Epithelial cell of prostate (primary cell): ENCODE data around the gene PNMA1.

ENCODE experiments used
- DNase-seq: peaks from one replicate; pipeline ENCODE4 v3.0.0-alpha.2; 2011; ENCODE audit warnings: low read depth, low spot score
- H3K27ac ChIP-seq: fragments of 450-650 bp; 2 replicates; pipeline ENCODE4 v1.5.1; 2017; ENCODE audit warnings: mild to moderate bottlenecking

PNMA1 gene, protein sequence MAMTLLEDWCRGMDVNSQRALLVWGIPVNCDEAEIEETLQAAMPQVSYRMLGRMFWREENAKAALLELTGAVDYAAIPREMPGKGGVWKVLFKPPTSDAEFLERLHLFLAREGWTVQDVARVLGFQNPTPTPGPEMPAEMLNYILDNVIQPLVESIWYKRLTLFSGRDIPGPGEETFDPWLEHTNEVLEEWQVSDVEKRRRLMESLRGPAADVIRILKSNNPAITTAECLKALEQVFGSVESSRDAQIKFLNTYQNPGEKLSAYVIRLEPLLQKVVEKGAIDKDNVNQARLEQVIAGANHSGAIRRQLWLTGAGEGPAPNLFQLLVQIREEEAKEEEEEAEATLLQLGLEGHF

DNA sequence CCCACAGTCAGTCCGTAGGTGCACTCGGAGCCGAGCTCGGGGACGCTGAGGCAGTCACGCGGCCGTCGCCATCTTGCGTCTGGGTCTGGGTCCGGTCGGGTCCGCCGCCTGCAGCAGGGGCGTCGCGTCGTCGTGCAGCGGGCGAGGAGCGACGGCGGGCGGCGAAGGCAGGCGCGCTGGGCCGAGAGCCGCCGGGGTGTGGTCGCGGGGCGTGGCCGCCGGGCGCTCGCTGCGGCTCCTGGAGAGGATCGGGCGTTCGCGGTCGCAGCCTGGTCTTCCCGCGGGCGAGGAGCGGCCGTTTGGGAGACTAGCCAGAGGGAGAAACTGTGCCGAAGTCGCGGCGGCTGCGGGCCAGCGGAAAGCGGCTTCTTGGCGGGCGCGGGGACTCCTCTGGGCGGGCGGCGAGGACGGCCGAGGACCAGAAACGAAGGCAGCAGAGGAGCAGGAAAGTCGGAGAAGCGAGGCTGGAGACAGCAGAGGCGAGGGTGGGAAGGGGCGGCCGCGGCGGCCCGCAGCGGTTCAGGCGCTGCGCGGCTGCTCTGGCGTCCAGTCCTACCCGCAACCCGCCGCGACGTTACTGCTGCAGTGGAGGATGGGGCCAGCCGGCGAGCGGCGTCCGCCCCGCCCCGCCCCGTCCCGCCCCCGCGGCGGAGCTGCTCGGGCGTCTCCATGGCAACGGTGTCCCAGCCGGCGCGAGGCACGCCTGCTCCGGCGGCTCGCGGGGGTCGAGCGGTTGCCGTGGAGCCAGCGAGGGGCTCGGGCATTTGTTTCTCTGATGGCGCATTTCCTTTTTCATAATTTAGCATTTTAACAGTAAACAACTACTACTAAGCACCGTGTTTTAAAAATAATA lies at the start of gene PNMA1:
Gene PNMA1, minus strand, starts transcription at position 582 of the 853 bp plus-strand sequence. CDS start 745 bp downstream, outside the sequence.
- peak within 1 kb of the TSS; percentile 77 for H3K27ac ChIP-seq
- DNase-seq, result no peak

DNA sequence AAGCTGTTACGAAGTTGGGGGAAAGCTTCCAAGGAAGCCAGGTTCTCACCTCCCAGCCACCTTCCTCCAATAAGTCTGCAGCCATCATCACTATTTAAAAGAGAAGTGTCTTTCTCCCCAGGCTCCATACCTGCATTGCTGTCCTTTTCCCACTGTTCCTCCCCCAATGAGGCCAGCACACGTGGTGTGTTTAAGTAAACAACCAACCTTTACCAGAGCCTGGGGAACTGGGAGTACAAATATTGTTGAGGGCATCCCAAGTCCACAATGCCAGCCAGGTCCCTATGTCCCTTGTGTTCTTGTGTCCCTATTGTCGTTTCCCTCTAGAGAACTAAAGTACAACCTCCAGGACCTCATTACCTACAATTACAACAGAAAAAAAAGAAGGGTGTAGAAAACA lies 49.2 kb upstream of the PNMA1 start:
- no peak for DNase-seq
- H3K27ac ChIP-seq, result no peak overlapping the region

DNA sequence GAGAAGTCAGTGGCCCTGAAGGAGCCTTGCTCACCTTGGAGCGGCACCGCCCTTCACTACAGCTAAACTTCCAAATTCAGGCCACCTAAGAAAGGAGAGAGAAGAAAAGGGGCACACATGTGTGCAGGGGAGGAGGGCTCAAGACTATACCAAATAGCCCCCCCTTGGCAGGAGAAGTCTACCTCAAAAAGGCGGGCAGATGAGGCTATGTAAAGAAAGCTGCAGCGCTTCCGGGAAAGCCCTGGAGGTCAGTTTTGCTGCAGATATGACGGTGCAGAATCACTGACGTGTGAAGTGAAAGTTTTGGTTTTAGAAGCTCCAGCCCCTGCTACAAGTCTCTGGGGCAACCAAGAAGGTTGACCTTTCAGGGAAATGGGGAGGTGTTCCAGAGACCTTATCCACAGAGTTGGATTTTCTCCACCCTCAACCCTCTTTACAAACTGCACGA lies 48.2 kb upstream of the PNMA1 start:
- H3K27ac ChIP-seq, result no peak overlapping the region
- no peak for DNase-seq

DNA sequence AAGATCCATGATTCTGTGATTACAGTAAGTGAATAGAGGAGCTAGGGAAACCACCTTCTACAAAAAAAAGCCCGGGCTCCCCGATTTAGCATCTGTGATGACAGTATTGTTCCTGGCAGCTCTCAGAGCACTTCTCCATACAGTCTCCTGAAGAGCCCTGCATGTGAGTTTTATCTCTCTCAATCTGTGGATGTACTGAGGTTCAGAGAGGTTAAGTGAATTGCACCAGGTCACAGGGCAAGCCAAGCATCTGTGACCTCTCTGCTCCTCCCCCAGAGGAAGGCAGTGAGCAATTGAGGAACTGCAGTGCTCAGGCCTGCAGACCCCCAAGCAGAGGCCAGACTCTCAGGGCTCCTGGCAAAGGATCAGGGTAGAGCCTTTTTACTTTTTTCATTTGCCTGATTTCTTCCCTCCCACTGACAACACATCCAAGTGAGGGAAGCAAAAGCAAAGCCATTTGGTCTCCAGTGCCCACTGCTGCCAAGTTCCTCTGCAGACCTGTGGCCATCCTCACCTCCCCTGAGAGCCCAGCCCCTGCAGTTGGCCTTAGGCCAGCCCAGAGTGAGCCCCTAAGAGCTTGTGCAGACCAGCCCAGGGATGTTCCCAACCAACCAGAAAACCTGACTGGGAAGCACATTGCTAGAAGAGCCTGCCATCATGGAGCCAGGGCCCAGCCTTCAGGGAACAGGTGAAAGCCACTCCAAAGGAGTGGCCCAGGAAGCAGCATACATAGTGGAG lies 47.6 kb upstream of the PNMA1 start:
- no peak for DNase-seq
- no peak overlapping the region for H3K27ac ChIP-seq

DNA sequence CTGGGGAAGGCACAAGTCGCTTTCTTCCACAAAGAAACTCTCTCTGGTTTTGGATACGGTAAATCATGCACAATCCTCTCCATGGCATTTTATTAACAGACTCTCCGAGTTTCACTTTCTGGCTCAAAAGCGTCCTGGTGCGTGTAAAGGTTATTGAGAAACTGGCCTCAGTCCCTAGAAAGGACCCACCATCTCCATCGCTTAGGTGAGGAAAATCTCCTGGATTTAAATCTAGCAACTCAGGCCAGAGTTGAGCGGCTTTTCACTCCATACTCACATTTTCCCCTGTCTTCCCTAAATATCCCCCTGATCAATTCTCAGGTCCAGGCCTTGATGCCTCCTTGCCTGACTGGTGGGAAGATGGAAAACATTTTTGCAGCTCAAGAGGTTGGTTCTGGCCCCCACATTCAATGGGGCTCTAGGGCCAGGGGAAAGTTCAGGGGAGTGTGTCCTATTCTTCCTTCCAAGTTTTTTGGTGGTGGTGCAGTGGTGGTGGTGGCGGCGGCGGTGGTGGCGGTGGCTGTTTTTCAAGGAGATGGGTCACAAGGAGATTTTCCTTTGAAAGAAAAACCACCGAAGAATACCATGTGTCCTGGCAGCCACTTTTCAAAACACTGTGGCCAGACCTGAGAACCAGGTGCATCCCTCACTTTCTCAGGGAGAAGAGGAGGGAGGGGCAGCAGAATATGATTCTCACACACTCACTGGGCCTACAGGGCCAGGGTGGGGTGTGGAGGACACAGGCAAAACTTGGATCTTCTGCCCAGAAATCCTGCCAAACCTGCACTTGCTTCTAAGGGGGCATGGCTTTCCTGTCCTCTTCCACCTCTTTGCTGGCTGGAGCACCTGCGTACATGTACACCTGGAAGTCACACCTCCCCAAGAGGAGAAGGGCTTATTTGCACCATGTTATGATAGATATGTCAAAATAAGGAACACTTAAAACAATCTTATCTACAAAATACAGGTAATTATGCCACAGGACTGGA lies 46.7 kb upstream of the PNMA1 start:
- DNase-seq, result no peak
- H3K27ac ChIP-seq, result peak overlapping the region; percentile 89

DNA sequence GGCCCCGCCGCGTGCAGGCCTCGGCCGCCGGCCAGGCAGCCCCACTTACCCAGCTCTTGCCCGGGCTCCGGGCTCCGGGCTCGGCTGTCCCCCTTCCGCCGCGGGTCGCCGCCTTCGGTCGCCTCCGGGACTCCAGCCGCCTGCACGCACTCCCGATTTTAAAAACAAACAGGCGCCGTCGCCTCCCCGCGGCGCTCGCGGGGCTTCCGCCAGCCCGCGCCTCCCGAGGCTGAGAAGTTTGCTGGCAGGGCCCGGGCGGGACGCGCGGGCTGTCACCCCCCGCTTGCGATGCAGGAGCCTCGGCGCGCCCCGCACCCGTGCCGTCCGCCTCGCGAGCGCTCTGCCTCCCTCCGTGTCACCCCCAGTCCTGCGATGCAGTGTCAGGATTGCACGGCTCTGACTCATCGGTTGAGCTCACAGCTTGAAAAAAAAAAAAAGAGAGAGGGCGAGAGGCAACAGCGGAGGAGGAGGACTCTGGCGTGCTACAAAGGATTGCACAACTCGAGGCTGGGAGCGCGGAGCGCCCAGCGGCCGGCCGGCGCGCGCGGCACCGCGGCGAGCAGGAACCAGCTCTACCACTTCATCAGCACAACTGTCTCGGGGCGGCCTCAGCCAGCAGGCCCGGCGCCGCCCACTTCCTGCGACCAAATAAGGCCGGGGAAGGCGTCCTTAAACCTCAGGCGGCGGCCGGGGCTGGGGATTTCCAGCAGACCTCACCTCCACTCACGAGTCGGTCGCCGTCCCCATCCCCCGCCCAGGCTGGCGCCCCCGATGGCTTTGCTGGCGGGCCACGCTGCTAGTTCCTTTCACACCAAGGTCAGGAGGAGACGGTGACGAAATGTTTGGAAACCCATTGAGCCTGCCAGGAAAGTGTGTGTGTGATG lies 45.8 kb upstream of the PNMA1 start:
- peak overlapping the region; percentile 89 for H3K27ac ChIP-seq
- peak; percentile 94 for DNase-seq

DNA sequence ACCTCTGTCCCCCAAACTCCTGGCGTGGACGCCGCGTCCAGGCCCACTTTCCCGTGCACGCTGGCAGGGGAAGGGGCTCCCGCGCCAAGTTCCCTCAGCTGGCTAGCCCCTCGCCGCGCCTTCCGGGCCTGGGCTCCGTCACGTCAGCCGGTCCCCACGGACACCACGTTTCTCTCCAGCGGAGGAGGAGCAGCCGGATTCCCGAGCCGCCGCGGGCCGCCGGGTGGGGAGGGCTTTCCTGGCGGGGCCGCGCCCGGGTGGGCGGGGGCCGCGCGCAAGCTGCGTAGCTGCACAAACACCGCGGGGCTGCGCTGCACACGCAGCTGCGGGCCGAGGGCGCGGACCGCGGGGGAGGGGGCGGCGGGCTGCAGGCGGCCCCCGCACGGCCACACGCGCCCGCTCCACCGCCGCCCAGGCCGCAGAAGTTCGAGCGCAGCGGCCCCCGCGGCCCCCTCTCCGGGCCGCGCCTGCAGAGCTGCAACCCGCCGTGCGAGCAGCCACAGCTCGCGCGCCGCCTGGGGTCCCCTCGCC lies 45.1 kb upstream of the PNMA1 start:
- no peak for DNase-seq
- peak overlapping the region; percentile 89 for H3K27ac ChIP-seq

DNA sequence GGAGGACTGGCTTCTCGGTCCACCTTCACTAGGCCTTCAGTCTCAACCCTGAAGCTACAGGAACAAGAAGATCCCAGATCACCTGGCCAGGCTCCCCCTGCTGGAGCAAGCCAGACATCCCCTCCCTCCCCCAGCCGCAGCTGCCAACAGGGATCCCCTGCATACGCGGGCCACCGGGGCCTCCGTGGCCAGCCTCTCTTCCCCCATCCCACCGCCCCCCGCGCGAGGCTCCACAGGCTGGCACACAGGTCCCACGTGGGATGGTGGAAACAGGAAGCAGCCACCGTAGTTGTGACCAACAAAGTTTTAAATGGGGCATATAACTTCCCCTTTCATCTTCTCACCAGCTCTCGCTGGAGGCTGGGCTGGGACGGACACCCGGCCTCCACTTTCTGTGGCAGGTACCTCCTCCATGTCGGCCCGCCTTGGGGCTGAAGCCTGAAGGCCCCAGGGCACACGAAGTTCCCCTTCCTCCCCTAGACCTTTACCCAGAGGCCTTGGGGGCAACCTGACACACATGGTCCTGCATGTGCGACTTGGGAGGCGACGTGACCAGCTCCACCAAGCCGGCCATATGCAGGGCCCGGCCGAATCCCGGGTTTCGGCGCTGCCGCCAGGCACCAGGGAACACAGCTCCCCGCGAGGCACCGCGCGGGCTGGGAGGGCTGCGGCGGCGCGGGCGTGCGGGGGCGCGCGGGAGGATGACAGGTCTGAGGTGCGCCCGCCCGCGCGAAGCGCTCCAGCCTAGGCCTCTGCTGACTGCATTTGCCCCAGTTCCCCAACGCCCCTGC lies 44.4 kb upstream of the PNMA1 start:
- peak overlapping the region; percentile 89 for H3K27ac ChIP-seq
- no peak for DNase-seq

DNA sequence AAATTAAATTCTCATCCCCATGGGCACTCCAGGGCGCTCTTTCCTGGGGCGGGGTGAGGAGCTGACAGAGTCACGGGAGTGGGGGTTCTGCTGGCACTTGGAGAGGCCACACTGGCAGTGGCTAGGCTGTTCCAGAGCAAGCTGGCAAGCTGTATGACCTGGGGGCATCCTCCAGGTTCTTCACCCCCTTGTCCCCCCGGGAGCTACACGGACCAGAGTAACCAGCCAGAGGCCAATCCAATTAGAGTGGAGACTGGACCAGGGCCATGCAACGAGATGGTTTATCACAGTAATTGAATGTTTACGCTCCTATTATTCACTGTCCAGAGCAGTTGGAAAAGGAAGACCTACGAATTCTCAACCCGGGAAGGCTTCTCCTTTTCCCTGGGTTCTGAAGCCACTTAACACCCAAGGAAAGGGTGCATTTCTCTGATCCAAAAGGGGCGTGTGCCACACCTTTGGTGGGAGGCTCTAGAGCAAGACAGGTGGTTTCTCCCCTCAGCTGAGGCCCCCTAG lies 43.8 kb upstream of the PNMA1 start:
- H3K27ac ChIP-seq, result peak overlapping the region; percentile 89
- DNase-seq, result no peak

DNA sequence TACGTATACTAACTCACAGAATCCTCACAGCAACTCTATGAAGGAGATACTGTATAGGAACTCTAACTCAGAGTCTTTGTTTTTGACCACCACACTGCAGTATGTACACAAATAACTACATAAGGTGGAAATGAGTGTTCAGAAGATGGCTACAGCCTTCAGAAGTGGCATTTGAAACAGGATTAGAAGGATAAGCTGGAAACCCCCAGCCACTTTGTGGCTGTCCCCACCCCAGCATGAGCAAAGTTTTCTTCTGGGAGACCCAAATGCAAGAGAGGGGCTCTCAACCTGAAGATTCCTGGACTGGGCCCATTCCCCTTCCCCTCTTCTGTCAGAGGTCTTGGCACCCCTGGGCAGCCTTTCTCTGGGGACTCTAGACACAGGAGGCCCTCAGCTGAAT lies 43.2 kb upstream of the PNMA1 start:
- peak overlapping the region; percentile 89 for H3K27ac ChIP-seq
- no peak for DNase-seq

DNA sequence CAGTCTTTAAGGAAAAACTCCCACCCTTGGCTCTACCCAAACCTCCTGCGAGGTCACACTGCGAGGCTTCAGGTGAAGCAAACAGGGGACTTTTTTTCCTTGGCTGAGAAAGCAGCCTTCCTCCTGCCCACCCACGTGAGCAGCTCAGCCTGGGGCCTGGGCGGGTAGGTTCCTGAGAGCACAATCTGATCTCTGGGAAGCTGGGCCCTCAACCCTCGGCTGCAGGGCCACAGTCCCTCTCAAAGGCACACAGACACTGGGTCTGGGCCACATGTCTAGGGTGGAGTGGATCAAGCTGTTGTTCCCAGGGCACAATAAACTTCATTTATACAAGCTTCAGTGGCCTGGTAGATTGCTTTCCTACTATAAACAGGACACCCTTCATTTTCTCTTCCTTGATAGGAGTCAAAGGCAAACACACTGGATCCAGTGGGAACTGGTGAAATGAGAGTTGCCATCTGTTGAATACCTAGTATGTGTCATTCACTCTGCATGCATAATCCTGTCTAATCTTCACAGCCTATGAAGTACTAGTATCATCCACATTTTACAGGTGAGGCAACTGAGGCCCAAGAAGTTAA lies 41.3 kb upstream of the PNMA1 start:
- no peak for DNase-seq
- H3K27ac ChIP-seq, result peak overlapping the region; percentile 89

DNA sequence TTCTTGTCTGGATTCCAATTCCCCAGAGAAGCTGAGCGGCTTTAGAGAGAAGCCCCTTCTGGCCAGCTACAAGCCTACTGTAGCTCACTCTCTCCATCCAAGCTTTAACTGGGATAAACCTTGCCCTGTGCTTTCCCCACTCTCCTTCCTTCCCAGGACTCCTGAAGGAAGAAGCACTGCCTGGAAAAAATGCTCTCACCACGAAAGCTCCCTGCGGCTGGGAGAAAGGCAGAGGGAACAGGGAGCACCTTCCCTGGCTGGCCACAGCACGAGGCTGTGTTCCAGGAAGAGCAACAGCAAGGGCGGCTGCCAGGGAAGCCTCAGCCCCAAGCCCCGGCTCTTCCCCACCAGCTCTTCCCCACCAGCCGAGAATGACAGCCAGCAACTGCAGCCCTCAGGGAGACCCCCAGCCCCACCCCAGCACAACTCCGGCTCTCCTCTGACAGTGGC lies 40.8 kb upstream of the PNMA1 start:
- H3K27ac ChIP-seq, result peak overlapping the region; percentile 89
- no peak for DNase-seq

DNA sequence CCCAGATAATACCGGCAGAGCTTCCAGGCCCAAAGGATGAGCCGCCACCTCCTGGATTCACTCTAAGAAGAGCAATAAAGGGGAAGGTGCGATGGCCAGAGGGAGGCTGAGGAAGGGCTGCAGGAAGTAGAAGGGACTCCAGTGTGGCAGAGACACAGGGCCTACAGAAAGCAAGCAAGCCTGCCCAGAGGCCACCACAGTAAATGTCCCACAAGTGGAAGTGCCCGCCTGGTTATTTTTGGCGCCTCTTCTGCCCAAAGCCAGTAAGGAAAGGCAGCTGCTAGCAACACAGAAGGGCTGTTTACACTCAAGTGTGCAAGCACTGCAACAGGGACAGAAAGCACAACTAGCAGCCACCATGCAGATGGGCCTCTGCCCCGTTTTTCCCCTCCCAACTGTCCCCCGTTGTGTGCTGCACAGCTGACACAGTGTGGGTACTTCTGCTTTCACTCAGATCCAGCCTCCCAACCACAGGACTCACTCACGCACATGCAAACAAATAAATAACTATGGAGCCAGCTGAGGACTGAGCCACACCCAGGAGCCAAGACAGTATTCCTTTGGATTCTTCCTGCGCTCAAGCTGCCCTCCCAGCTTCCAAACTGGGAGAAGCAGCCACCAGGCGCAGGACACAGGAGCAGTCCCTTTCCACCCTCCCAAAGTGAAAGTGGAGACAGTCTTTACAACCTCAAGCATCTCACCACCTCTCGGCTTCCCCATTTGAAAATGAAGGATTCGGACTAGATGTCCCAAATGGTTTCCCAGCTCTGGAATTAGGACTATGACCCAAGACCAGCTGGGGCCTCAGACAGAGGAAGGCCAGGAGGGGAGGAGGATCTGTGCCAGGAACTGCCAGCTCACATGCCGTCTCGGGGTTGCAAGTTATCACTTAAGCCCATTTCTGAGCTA lies 40.0 kb upstream of the PNMA1 start:
- DNase-seq, result no peak
- H3K27ac ChIP-seq, result peak overlapping the region; percentile 89

DNA sequence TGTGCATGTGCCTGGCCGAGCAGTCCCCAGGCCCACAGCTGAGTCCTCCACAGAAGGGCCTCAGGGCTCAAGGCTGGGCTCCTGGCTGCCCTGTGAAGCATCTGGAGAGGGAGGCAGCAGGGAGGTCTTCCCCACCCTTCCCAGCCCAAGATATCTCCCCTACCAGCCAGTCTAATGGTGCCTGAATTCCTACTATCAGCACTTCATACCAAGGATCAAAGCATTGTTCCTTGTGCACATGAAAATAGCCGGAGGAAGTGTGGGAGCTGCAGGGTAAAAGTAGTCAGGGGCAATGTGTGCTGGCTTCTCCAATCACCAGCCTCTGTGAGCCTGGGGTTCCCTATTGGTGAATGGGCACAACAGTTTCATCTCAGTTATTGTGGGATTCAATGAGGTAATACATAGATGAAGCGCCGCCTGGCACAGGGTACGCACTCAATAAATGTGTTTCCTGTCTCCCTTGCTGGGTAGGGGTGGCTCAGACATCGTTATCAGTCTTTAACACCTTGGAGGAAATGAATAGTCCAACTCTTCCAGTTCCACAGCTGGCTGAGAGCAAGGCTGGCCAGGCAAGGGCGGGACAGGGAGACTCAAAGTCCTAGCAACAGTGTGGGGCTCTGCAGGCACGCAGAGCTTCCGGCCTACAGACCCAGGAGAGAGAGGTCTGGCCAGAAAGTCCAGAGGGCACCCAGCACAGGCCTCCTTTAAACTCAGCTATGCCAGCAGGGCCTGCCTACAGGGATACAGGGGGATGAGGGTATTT lies 39.1 kb upstream of the PNMA1 start:
- no peak for DNase-seq
- peak overlapping the region; percentile 89 for H3K27ac ChIP-seq
